ENCODE measurements around the gene KCNK5. TPM values are rescaled to one million over a fixed set of nuclear protein-coding genes. Genes with fewer than 3 reads are reported as not detected.
A peak's percentile ranks its signal among the peaks of the same experiment; 100 is the strongest.

Gene KCNK5
- total RNA-seq, 1 donor from 2014 or later: 10.9 TPM

- Histone ChIP-seq H3K36me3 (no peaks in the 10 kb centered on the region), H3K4me3 (no peak overlapping the region), H3K27ac (no peak overlapping the region), H3K4me1 (peaks cover 3% of the 10 kb centered on the region), H3K27me3 (ENCODE audit: low read depth) (no peaks in the 10 kb centered on the region), H3K9me3 (no peaks in the 10 kb centered on the region)
- DNase-seq (no peak), ATAC-seq (no peak)
- no peak for TF ChIP-seq CTCF (IDR thresholded peaks at IDR 0.05)
- intact Hi-C loops (cut with DNase I): loop anchor here (2.0 kb wide), 1 partner anchor 135 kb away; no protein-coding TSS in a partner anchor
Observed at GRCh38 chr6:39167321-39167720, 62.0 kb downstream of the KCNK5 start.

GRCh38 chr6:39166912-39167290, 62.4 kb downstream of the KCNK5 start:
- ATAC-seq: peak; percentile 6 to 25
- Histone ChIP-seq H3K36me3 (no peaks in the 10 kb centered on the region), H3K9me3 (no peaks in the 10 kb centered on the region), H3K27me3 (ENCODE audit: low read depth) (no peaks in the 10 kb centered on the region), H3K4me3 (no peak overlapping the region), H3K27ac (no peak overlapping the region), H3K4me1 (peaks cover 3% of the 10 kb centered on the region)
- DNase-seq: no peak
- intact Hi-C loops (cut with DNase I): loop anchor here (2.0 kb wide), 1 partner anchor 136 kb away; no protein-coding TSS in a partner anchor
- TF ChIP-seq CTCF (IDR thresholded peaks at IDR 0.05): no peak

GRCh38 chr6:39166189-39166911, 62.9 kb downstream of the KCNK5 start:
- Histone ChIP-seq H3K4me1 (peaks cover 3% of the 10 kb centered on the region), H3K27ac (no peak overlapping the region), H3K9me3 (no peaks in the 10 kb centered on the region), H3K27me3 (ENCODE audit: low read depth) (no peaks in the 10 kb centered on the region), H3K4me3 (no peak overlapping the region), H3K36me3 (no peaks in the 10 kb centered on the region)
- TF ChIP-seq CTCF (IDR thresholded peaks at IDR 0.05): peak; percentile 91
- peak; percentile 86 to 88 for ATAC-seq
- intact Hi-C loops (cut with DNase I): loop anchor here (2.0 kb wide), 1 partner anchor 136 kb away; no protein-coding TSS in a partner anchor
- DNase-seq: peak; percentile 84

GRCh38 chr6:39157511-39157910, 71.8 kb downstream of the KCNK5 start:
- H3K27ac ChIP-seq: no peak overlapping the region
- no peak for DNase-seq
- H3K27me3 ChIP-seq (ENCODE audit: low read depth): no peaks in the 10 kb centered on the region
- no peak for TF ChIP-seq CTCF (IDR thresholded peaks at IDR 0.05)
- H3K4me3 ChIP-seq: no peak overlapping the region
- H3K4me1 ChIP-seq: no peaks in the 10 kb centered on the region
- no peaks in the 10 kb centered on the region for H3K9me3 ChIP-seq
- no peaks in the 10 kb centered on the region for H3K36me3 ChIP-seq
- no peak for ATAC-seq
- intact Hi-C loops (cut with DNase I): no loop called here

- TF ChIP-seq CTCF (IDR thresholded peaks at IDR 0.05): no peak
- H3K4me3 ChIP-seq: no peak overlapping the region
- ATAC-seq (no peak), DNase-seq (no peak)
- intact Hi-C loops (cut with DNase I): no loop called here
- H3K27ac ChIP-seq: no peak overlapping the region
- no peaks in the 10 kb centered on the region for H3K4me1 ChIP-seq
- no peaks in the 10 kb centered on the region for H3K27me3 ChIP-seq (ENCODE audit: low read depth)
- H3K9me3 ChIP-seq: no peaks in the 10 kb centered on the region
- no peaks in the 10 kb centered on the region for H3K36me3 ChIP-seq
Observed at GRCh38 chr6:39156801-39157200, 72.5 kb downstream of the KCNK5 start.

All from lower lobe of right lung (tissue), 2 donors.